ENCODE data around the gene HLA-DRA.

The HLA-DRA gene

DNA sequence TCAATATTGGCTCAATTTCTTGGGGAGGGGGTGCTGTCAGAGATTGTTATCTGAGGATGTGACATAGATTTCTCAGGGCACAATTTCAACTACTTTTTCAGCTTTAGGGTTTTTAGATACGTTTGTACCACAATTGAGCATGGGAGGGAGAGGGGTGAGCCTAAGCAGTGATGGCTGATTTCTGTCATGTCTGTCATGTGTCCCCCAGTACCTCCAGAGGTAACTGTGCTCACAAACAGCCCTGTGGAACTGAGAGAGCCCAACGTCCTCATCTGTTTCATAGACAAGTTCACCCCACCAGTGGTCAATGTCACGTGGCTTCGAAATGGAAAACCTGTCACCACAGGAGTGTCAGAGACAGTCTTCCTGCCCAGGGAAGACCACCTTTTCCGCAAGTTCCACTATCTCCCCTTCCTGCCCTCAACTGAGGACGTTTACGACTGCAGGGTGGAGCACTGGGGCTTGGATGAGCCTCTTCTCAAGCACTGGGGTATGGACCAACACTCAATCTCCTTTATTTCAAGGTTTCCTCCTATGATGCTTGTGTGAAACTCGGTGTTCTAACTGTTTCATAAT is 3.4 kb downstream of the HLA-DRA start:
- DNase-seq (ENCODE audit: low spot score) = no peak
- TF ChIP-seq CTCF (IDR thresholded peaks at IDR 0.05; ENCODE audit: extremely low read depth, missing control alignments) = no peak

DNA sequence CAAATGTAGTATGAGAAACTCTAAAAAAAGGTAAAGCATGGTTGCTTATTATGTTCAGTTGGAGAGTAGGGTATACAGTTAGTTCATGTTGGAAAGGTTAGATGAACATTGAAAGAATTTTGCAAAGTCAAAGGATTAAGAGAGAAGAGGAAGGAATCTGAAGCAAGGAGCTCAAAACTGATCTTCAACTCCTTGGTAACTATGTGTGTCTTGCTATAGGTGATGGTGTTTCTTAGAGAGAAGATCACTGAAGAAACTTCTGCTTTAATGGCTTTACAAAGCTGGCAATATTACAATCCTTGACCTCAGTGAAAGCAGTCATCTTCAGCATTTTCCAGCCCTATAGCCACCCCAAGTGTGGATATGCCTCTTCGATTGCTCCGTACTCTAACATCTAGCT is 4.7 kb downstream of the HLA-DRA start:
- DNase-seq (ENCODE audit: low spot score) = no peak
- TF ChIP-seq CTCF (IDR thresholded peaks at IDR 0.05; ENCODE audit: extremely low read depth, missing control alignments) = no peak

DNA sequence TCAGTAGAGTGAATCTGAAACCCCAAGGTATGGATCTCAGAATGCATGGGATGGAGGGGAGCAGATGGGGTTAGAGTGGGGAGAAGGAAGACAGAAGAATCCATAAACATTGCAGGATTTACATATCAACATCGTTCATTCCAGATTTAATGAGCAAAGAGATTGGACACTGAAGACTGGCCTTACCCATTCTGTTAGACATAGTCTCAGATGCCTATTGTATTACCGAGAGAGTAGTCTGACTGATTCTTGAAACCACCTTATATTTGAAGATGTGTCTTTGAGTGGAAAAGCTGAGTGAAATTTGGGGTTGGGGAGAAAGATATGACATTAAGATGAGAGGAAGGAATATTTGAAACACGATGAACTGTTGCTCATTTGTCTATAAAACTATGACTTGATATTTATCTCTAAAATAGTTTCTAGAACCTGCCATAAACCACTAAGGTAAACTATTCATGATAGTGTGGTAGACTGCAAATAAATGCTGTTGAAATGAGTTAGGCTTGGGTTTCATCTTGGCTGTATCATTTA is 5.7 kb downstream of the HLA-DRA start:
- TF ChIP-seq CTCF (IDR thresholded peaks at IDR 0.05; ENCODE audit: extremely low read depth, missing control alignments) = no peak
- no peak for DNase-seq (ENCODE audit: low spot score)

DNA sequence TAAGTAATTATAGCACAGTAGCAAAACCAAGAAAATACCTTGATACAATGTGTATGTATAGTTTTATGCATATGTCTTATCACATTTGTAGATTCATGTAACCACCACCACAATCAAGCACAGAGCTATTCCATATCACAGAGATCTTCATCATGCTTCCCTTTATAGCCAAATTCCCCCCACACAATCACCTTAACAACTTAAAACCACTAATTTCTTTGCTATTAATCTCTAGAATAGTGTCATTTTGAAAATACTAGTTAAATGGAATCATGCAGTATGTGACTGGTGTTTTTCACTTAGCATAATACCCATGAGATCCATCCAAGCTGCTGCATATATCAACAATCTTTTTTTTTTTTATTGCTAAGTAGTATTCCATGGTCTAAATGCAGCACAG is 8.2 kb downstream of the HLA-DRA start:
- no peak for TF ChIP-seq CTCF (IDR thresholded peaks at IDR 0.05; ENCODE audit: extremely low read depth, missing control alignments)
- DNase-seq (ENCODE audit: low spot score) = no peak

- DNase-seq (ENCODE audit: low spot score) = no peak
- no peak for TF ChIP-seq CTCF (IDR thresholded peaks at IDR 0.05; ENCODE audit: extremely low read depth, missing control alignments)
These were observed 9.5 kb downstream of the HLA-DRA start for GRCh38 chr6:32449088-32449736.

GRCh38 chr6:32457054-32457453 is 17.4 kb downstream of the HLA-DRA start:
- no peak for DNase-seq (ENCODE audit: low spot score)
- no peak for TF ChIP-seq CTCF (IDR thresholded peaks at IDR 0.05; ENCODE audit: extremely low read depth, missing control alignments)

- TF ChIP-seq CTCF (IDR thresholded peaks at IDR 0.05; ENCODE audit: extremely low read depth, missing control alignments) = no peak
- DNase-seq (ENCODE audit: low spot score) = no peak
These were observed 20.2 kb downstream of the HLA-DRA start for GRCh38 chr6:32459781-32460424.
